ENCODE measurements around the gene PCCA.
"Not testable (repeated sequence)": the region's sequence is repeated elsewhere in the genome, so short reads cannot be mapped to it uniquely, and the experiment has no call there.

PCCA gene

DNA sequence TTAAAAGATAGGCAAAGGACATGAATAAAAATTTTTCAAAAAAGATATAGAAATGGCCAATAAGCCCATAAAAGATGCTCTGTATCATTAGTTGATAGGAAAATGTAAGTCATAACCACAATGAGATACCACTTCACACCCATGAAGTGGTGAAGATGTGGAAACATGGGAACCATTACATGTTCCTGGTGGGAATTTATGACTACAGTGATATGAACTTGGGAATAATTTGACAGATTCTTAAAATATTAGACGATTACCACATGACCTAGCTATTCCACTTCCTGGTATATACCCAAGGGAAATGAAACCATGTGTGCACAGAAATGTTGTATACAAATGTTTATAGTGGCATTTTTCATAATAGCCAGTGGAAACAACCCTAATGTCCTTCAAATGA lies 267.5 kb downstream of the PCCA start:
- no peak for DNase-seq (ENCODE audit: low read depth in 2 of 3, low spot score in 2 of 3)

DNA sequence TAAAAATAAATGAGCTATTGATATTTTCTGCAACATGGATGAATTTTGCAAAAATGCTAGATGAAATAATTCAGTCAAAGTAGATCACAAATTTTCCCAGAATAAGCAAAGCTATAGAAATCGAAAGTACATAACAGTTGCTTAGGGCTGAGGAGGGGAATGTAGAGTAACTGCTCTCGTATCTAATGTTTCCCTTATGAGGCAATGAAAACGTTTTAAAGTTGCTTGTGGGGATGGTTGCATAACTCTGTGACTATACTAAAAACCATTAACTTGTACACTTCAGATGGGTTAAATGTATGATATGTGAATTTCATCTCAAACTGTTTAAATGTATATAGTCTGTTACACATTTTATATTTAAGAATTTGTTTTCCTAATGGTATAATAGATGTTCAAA lies 268.0 kb downstream of the PCCA start:
- DNase-seq (ENCODE audit: low read depth in 2 of 3, low spot score in 2 of 3), result no peak

DNA sequence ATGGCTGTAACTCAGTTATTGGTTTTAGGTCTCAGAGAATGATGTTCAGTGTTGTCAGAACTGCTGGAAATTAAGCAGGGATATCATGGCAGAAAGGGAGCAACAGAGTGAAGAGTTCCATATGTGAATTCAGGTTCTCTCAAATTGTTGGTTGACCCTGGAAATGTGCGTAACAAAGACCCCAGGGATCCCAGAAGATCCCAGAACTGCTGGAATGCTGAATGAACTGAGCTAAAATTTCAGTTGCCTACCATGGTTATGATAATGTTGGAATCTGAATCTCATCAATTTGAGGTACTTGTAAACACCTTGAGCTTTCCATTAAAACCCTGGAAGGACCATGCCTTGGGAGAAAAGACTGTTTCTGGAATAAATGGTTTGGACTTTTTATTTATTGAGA lies 268.9 kb downstream of the PCCA start:
- DNase-seq (ENCODE audit: low read depth in 2 of 3, low spot score in 2 of 3), result no peak

DNA sequence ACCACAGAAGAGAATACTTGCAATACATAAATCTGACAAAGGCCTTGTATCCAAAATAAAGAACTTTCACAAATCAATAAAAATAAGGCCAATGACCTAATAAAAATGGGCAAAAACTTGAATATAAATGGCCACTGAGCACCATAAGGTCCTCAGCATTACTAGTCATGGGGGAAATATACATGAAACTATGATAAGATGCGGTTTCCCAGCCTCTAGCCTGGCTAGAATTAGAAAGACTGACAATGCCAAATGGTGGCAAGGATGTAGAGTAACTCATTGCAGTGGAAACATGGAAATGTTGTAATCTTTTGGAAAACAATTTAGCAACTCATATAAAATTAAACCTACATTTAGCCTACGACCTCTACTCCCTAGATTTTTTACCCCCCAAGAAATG lies 272.6 kb downstream of the PCCA start:
- DNase-seq (ENCODE audit: low read depth in 2 of 3, low spot score in 2 of 3), result no peak

DNA sequence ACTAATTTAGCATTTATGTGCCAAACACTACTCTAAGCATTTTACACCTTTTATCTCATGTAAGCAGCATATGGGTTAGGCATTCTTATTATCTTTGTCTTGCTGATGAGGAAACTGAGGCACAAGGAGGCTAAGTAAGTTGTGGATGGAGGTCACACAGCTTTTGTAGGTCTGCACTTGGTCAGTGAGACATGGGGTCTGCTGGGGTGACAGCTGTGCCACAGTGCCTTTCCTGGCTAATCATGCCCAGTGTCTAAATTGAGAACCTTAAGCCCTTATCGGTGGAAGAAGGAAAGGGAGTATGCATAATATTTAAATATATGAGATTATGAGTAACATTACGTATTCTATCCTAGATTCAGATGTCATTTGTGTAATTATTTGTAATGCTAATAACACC lies 273.5 kb downstream of the PCCA start:
- DNase-seq (ENCODE audit: low read depth in 2 of 3, low spot score in 2 of 3), result no peak

DNA sequence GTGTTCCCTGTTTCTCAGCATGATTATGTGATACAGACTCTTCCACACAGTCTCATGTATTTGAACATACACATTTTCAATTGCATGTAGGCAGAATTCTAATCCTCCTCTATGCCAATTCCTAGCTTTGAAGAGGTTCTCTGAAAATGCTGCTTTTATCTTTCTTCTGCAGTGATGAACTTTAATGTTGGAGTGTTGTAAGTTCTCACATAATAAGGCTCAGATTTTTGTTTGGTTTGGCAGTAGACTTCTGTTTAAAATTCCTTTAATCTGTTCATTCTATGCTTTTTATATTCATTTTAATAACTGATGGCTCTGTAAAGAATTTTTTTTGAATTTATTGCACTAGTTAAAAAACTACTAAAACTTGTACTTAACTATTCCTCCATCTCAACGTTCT lies 273.9 kb downstream of the PCCA start:
- DNase-seq (ENCODE audit: low read depth in 2 of 3, low spot score in 2 of 3), result no peak

DNA sequence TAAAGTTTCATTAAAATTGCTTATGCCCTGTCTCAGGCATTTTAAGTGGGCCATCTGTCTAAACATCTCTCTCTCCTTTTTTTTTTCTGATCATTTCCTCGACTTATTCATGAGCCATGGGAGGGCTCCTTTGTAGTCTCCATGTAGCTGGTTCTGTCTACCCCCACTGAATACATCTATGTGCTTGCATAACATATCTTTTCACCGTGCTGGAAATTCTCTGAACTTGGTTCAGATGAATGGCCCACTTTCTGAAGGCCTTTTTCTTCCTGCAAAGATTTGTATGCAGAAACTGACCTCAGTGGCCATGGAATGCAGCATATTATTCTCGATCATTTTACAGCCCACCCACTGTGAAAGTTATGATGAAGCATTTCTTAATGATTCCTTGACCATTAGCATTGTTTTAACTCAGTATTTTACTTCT lies 274.4 kb downstream of the PCCA start:
- DNase-seq (ENCODE audit: low read depth in 2 of 3, low spot score in 2 of 3), result no peak

DNA sequence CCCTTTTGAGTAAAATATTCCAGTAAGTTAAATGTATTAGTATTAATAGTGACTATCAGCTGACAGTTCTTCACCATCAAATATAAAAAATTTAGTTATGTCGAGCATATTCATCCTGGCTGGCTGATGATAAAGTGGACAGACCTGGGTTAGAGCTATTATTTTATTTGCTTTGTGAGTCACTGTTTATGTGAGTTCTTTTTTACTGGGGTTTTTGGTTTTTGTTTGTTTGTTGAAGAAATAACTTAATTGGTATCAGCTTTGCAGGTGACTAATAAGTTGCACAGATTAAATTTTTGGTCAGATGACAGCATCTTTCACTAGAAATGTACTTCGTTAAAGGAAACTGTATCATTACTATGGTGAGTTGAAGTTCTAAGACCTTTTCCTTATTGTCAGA lies 275.0 kb downstream of the PCCA start:
- DNase-seq (ENCODE audit: low read depth in 2 of 3, low spot score in 2 of 3), result no peak

DNA sequence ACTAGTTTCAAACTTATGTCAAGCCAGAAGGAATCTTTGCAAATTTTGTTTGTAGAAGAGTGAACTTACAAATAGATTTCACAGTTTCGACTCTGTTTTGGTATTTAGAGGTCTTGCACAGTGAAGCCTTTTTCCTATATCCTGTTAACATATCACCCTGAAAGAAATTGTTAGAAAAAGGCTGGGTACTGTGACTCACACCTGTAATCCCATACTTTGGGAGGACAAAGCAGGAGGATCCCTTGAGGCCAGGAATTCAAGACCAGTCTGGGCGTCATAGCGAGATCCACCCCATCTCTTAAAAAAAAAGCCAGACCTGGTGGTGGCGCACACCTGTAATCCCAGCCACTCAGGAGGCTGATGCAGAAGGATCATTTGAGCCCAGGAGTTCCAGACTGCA lies 275.7 kb downstream of the PCCA start:
- no peak for DNase-seq (ENCODE audit: low read depth in 2 of 3, low spot score in 2 of 3)

DNA sequence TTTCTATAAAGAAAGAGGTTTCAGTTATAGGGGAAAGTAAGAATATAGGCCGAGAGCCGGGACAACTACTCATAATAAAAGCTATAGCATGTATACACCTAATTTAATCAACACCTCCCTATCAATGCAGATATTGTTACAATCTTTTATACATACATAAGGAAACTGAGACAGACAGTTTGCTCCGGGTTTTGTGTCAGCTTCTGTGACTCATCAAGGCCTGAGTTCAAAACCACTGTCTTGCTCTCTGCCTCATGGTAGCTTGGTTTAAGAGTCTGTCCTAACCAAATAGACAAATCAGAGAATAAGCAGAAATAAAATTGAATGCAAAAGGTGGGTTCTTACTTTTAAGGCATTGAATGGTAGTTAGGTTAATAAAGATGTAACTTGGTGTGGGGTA lies 276.8 kb downstream of the PCCA start:
- DNase-seq (ENCODE audit: low read depth in 2 of 3, low spot score in 2 of 3), result no peak

DNA sequence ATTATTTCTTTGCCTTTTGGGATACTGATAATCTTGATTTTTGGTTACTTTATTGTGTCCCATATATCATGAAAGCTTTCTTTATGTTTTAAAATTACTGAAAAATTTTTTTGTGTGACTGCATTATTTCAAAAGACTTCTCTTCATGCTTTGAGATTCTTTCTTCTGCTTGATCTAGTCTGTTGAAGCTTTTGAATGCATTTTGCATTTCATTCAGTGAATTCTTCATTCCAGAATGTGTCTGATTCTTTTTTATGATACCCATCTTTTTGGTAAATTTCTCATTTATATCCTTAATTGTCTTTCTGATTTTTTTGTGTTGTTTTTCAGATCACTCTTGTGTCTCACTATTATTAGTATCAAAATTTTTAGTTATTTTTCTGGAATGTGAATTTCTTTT lies 289.6 kb downstream of the PCCA start:
- no peak for DNase-seq (ENCODE audit: low read depth in 2 of 3, low spot score in 2 of 3)

DNA sequence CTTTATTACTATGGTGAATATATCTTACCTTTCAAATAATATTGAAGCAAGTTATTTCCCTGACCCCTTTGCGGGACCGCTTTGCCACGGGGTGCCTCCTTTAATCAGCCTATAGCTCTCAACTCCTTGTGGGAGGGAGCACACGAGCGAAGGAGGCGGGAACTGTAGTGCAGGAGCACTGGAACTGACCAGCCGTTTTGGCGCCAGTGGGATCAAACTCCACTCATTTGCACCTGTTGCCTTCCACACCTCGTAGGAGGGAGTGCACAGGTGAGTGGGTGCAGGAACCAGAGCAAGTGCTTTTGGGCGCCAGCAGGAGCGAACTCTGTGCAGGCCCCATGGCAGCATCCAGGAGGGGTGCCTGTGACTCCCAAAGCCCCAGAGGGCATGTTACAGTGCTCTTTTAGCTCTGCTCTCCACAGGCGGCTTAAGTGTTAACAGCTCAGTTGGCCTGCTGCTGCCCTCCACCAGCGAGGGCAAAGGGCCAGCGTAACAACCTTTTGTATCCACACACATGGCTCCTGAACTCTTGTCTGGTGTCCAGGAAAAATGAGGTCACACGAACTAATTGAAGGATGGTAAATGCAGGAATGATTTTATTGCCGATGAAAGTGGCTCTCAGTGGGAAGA lies 292.8 kb downstream of the PCCA start:
- no peak for DNase-seq (ENCODE audit: low read depth in 2 of 3, low spot score in 2 of 3)

DNA sequence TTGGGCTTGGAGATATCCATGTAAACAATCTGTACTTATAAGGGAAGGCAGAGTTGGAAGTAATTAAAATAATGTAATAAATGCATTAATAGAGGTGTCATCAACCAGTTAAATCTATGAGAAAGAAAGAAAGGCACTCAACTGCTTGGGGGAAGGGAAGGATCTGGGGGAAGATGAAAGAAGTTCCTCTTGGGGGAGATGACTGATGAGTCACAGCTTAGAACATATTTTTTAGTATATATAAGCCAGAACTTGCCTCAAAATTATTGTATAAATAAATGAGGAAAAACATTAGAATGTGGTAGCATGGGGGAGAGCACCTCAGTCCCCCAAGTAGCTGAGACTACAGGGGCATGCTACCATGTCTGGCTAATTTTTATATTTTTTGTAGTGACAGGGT lies 293.9 kb downstream of the PCCA start:
- DNase-seq (ENCODE audit: low read depth in 2 of 3, low spot score in 2 of 3), result no peak

DNA sequence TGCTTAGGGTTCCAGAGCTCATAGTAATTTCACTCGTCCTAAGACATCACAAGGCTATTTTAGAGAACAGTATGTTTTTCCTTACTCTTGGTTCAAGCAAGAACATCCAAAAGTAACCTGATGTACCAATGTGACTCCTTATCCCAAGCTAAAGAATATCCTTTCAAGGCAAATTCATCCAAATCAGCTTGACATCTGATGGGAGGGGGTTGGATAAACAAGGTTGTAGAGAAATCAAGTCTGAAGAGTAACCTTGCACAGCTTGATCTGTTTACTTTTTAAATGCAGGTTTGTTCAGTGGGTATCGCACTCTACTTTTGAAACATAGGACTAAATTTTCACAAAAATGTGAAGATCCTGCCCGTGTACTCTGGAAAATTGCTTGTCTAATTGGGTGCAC lies 298.5 kb downstream of the PCCA start:
- DNase-seq (ENCODE audit: low read depth in 2 of 3, low spot score in 2 of 3), result no peak

DNA sequence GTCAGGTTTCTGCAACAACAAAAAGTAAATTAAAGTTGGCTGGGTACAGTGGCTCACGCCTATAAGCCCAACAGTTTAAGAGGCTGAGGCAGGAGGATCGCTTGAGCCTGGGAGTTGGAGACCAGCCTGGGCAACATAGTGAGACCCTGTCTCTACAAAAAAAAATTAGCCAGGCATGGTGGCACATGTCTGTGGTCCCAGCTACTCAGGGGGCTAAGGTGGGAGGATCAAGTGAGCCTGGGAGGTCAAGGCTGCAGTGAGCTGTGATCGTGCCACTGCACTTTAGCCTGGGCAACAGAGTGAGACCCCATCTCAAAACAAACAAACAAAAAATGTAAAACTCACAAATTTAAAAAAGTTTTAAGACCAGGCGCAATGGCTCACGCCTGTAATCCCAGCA lies 299.3 kb downstream of the PCCA start:
- DNase-seq (ENCODE audit: low read depth in 2 of 3, low spot score in 2 of 3), result not testable (repeated sequence)

DNA sequence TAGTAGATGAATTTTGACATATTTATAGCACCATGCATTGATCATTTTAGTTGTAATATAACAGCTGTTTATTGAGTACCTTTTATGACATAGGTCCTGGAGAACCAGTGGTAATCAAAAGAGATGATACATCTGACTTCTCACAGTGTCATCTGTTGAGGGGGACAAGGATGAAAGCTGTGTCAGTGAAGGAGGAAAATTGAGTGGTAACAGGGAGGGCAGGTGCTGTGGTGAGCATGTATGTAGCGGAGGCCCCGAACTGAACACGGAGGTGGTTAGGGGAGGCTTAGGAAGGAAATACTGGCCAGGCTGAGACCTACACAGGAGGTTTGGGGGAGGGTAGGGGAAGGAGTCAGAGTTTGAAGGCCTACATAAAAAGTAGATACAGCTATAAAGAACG lies 300.0 kb downstream of the PCCA start:
- DNase-seq (ENCODE audit: low read depth in 2 of 3, low spot score in 2 of 3), result no peak

DNA sequence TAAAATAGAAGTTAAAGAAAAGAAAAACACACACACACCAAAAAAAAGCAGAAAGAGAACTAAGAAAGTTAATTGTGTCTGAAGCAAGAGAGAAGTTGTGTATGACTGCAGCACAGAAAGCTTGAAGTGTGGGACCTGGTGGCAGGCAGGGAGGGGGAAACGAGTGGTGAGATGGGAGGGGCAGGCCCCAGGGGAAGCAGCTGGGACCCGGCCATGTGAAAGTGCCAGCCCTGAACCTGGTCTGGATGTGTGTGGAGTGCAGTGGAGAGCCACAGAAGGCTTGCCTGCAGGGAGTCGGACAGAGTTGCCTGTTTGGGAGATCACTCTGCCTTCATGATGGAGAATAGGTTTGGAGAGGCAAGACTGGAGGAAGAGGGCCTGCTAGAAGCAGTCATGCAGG lies 300.7 kb downstream of the PCCA start:
- no peak for DNase-seq (ENCODE audit: low read depth in 2 of 3, low spot score in 2 of 3)

DNA sequence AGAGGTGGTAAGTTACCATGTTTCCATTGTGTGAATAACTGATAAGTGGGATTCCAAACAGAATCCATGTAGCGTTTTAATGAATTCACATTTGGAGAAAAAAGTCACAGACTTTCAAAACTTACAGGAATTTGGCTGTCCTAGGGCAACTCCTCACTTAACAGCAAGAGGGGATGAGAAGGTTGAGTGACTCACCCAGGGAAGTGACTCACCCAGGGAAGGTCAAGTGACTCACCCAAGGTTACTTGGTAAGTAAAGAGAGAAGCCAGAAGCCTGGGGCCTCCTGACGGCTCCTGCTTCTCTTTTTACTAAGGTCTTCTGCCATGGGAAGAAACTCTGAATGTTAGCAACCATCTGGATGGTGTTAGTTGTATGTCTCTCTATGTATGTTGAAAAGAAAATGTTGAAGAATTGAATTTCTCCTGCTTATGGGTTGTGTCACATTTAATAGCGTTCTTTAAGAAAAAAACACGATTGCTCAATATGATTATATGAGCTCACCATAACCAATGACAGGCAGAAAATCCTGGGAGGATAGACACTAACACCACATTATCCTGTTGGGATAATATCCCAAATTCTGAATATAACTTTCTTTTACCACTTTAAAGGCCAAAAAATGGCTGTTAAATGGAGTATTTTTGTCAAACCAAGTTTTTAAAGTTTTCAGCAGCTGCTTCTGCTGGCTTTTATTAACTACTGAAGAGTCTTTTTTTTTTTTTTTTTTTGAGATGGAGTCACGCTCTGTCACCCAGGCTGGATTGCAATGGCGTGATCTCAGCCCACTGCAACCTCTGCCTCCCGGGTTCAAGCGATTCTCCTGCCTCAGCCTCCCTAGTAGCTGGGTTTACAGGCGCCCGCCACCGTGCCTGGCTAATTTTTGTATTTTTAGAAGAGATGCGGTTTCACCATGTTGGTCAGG lies 304.1 kb downstream of the PCCA start:
- DNase-seq (ENCODE audit: low read depth in 2 of 3, low spot score in 2 of 3), result peak in 2 of 3 experiments; percentile 3 to 21

DNA sequence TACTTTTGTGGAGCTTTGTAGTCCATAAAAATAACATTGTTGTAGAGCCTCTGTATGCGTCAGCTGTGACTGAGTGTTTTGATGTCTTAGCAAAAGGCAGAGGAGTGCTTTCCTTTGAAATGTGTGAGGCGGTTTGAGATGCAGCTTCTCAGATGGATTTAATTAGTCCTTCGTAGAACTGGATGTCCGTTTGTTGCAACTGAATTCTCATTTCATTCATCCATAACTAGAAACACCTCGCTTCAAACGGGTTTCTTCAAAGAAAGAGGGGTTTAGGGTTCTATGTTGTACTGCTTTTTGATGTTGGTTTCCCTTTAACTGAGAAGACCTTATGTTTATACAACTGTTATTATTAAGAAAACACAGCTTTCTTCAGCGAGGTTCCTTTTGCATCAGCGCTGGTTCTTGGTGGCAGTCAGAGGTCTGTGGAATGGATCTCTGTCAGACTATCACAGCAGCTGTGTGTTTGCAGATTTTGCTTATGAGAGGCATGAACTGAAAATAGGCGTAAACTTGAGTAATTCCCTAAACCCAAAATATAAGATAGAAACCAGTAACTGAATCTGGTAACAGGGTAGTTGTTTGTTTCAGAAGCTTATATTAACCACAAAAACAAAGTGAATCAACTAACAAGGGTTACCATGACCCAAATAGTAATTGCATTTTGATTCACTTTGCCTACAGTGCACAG lies 305.3 kb downstream of the PCCA start:
- peak in 1 of 3 experiments; percentile 1 for DNase-seq (ENCODE audit: low read depth in 2 of 3, low spot score in 2 of 3)

DNA sequence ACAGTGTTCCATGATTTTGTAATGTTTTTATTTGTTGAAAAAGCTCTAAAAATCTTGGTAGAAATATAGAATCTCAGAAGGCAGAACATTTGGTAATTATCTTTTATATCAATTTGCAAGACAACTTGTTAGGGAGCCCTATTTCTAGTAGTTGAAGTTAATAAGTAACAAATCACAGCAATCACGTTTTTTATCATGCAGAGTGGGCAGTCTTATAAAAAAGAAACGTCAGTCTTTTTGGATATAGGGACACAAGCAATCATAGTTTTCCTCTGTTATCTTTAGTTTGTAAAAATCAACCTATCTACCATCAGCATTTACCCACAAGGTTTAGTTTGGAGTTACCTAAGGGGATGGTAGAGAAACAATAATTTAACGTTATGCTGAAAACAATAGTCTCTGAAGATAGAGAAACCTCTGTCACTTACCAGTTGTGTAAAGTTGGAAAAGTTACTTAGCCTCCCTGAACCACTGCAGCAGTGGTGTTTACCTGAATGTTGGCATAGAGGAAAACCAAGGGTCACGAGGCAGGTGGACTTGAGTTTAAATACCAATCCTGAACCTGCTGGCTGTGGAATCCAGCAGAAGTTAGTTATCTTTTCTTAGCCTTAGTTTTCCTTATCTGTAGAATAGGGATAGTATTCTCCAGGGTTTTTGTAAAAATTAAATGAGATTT lies 306.9 kb downstream of the PCCA start:
- no peak for DNase-seq (ENCODE audit: low read depth in 2 of 3, low spot score in 2 of 3)

DNA sequence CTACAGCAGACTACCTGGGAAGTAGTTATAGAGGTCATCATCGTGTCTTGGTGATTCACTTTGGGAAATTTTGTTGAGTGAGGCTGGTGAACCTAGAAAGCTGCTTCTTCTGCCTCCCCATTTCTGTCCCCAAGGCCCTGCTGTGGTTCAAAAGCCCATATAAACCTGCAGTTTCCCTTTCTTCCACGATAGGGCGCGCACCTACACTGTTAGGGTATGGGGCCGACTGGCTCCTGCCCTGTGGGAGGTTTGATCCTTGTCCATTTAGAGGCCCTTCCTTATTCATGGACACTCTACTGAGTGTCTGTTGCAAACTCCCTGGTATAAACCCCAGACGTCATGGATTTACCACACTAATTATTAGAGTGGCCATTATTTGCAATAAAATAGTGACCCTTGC lies 307.9 kb downstream of the PCCA start:
- DNase-seq (ENCODE audit: low read depth in 2 of 3, low spot score in 2 of 3), result no peak

DNA sequence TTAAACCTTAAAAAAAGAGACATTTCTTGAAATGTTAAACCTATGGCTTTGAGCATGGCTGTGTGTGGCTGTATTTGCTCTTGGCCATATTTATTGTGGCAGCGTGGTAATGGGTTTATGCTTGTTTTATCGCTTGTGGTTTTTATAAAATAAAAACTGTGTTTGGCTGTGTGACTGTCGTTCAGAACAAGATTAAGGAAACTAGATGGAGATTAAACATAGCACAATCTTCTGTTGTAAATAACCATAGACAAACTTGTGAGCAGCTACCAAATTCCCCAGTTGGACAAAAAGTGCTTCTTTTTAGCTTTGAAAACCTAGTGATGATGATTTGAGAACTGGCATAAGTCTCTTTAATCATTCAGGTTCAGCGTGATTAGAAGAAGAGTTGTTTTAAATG lies 308.7 kb downstream of the PCCA start:
- DNase-seq (ENCODE audit: low read depth in 2 of 3, low spot score in 2 of 3), result no peak

All from activated CD8-positive, alpha-beta memory T cell treated with anti-CD3 and anti-CD28 coated beads for 48 hours (primary cell).